ENCODE measurements around the gene IL4. TPM values are rescaled to one million over a fixed set of nuclear protein-coding genes. Genes with fewer than 3 reads are reported as not detected.

Gene IL4
- total and polyA plus RNA-seq, 9 of the 15 experiments (the other 6 are each of a cell fraction or from before 2014, with no cell fraction given): 0.22 to 0.62 TPM; not detected in 7

DNA sequence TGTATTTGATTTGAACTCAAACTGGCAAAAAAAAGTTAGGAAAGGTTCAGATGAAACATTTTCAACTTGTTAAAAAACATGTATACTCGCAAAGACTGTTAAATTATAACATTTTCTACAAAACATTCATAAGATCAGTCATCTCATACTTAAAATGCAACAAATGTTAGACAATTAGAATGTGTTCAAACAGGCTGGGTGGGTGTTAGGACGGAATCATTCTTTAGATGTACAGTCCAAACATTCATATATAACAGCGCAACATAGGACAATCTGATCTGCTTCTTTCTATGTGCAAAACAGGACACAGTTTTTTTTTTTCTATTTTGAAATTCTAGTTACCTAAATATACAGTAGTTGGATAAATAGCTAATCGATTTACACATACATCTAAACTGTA, 22.2 kb downstream of the IL4 start (continued):
- TF ChIP-seq, protein P1, sequence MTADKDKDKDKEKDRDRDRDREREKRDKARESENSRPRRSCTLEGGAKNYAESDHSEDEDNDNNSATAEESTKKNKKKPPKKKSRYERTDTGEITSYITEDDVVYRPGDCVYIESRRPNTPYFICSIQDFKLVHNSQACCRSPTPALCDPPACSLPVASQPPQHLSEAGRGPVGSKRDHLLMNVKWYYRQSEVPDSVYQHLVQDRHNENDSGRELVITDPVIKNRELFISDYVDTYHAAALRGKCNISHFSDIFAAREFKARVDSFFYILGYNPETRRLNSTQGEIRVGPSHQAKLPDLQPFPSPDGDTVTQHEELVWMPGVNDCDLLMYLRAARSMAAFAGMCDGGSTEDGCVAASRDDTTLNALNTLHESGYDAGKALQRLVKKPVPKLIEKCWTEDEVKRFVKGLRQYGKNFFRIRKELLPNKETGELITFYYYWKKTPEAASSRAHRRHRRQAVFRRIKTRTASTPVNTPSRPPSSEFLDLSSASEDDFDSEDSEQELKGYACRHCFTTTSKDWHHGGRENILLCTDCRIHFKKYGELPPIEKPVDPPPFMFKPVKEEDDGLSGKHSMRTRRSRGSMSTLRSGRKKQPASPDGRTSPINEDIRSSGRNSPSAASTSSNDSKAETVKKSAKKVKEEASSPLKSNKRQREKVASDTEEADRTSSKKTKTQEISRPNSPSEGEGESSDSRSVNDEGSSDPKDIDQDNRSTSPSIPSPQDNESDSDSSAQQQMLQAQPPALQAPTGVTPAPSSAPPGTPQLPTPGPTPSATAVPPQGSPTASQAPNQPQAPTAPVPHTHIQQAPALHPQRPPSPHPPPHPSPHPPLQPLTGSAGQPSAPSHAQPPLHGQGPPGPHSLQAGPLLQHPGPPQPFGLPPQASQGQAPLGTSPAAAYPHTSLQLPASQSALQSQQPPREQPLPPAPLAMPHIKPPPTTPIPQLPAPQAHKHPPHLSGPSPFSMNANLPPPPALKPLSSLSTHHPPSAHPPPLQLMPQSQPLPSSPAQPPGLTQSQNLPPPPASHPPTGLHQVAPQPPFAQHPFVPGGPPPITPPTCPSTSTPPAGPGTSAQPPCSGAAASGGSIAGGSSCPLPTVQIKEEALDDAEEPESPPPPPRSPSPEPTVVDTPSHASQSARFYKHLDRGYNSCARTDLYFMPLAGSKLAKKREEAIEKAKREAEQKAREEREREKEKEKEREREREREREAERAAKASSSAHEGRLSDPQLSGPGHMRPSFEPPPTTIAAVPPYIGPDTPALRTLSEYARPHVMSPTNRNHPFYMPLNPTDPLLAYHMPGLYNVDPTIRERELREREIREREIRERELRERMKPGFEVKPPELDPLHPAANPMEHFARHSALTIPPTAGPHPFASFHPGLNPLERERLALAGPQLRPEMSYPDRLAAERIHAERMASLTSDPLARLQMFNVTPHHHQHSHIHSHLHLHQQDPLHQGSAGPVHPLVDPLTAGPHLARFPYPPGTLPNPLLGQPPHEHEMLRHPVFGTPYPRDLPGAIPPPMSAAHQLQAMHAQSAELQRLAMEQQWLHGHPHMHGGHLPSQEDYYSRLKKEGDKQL (CRISPR knock-in tag; IDR thresholded peaks at IDR 0.05; ENCODE audit: borderline replicate concordance): no peak
- no peak for TF ChIP-seq ILK (tag; IDR thresholded peaks at IDR 0.05; ENCODE audit: borderline replicate concordance, low read depth)
- TF ChIP-seq FOXP1 (CRISPR knock-in tag; IDR thresholded peaks at IDR 0.05): no peak

DNA sequence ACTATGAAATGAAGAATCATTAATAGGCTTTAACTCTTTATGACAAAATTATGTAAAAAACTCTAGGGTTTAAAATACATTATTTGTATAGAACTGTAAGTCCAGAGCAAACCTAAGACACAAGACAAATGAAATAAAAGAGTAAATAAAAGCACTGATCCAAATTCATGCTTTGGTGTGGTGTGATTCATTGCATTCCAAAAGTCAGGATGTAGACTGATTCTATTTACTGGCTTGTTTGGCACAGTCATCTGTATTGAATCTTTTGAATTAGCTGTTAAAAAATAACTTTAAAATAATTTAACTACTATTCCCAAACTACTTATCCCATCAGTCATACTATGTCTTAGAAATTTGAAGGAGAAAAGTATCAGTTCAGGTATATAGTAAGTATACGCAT, 31.1 kb downstream of the IL4 start:
- Histone ChIP-seq H3K4me2 (ENCODE audit: insufficient read depth, low read length) (no peak overlapping the region), H3K9me1 (ENCODE audit: control insufficient read depth, insufficient read depth, low read length) (no peaks in the 10 kb centered on the region), H3K9me3 (replicated peaks; ENCODE audit: control insufficient read depth, insufficient read depth, low read depth, low read length) (no peaks in the 10 kb centered on the region), H3K79me2 (ENCODE audit: control insufficient read depth, insufficient read depth, low read length) (no peaks in the 10 kb centered on the region), H4K20me1 (replicated peaks; ENCODE audit: control insufficient read depth, insufficient read depth, low read length) (no peaks in the 10 kb centered on the region), H3K9ac (ENCODE audit: insufficient read depth in 1 of 2, low read depth in 2 of 2, low read length in 2 of 2) (no peak overlapping the region), H3K27ac (ENCODE audit: extremely low read depth, low read depth, low read length) (no peak overlapping the region), H2AFZ (ENCODE audit: low read depth, low read length) (no peak overlapping the region), H3K4me3 (no peak overlapping the region), H3K36me3 (ENCODE audit: control insufficient read depth, insufficient read depth, low read length) (no peaks in the 10 kb centered on the region; the same call in 2 of the 3 replicates), H3K27me3 (ENCODE audit: control insufficient read depth in 2 of 2, insufficient read depth in 2 of 2, low read length in 2 of 2) (no peaks in the 10 kb centered on the region), H3K4me1 (replicated peaks in 1 of 2; ENCODE audit: control insufficient read depth in 2 of 2, insufficient read depth in 2 of 2, low read length in 2 of 2) (no peaks in the 10 kb centered on the region)
- intact Hi-C loops (cut with micrococcal nuclease) (no loop called here), in situ Hi-C loops (cut with MboI) (no loop called here)
- 90% methylated on average over 1 of the region's 1 CpG for WGBS (ENCODE audit: insufficient coverage, low coverage, missing lambda C conversion rate)
- TF ChIP-seq CBFA2T3 (IDR thresholded peaks at IDR 0.05) (no peak), ZNF586 (CRISPR knock-in tag; conservative IDR thresholded peaks at IDR 0.05) (no peak)
- no peak for FAIRE-seq
- BruUV-seq (replicated peaks): no TSS peak
- DNase-seq (ENCODE audit: extremely low read depth in 1 of 4, low spot score in 3 of 4): no peak
- no peak for ATAC-seq
- CTCF ChIA-PET (ENCODE audit: low intra/inter-chr PET ratio): no interaction called here
- POLR2A ChIA-PET: interaction anchor here (1.1 kb wide), 1 partner anchor 10 kb away, joined by 5 read pairs; no protein-coding TSS in a partner anchor

All from K562 (cell line).